ENCODE measurements around the gene MIEF1. TPM values are rescaled to one million over a fixed set of nuclear protein-coding genes. Genes with fewer than 3 reads are reported as not detected.
A peak's percentile ranks its signal among the peaks of the same experiment; 100 is the strongest.

The MIEF1 gene
- total RNA-seq, 6 experiments from 2014 or later, result 26.4 to 32.8 (median 28.7) TPM

GRCh38 chr22:39469326-39469680 is 32.8 kb upstream of the MIEF1 start:
- Mint-ChIP-seq H3K27me3 (ENCODE audit: insufficient read depth) (peaks cover 14% of the 10 kb centered on the region), H3K9me3 (no peaks in the 10 kb centered on the region), H3K36me3 (ENCODE audit: low read depth) (no peaks in the 10 kb centered on the region), H3K27ac (no peak overlapping the region), H3K4me3 (no peak overlapping the region), H3K4me1 (ENCODE audit: low read depth) (peaks cover 40% of the 10 kb centered on the region)
- no peak for TF ChIP-seq CTCF (IDR thresholded peaks at IDR 0.05)
- no peak for DNase-seq

- Mint-ChIP-seq H3K27me3 (ENCODE audit: insufficient read depth) (peaks cover 14% of the 10 kb centered on the region), H3K4me3 (no peak overlapping the region), H3K27ac (peak overlapping the region; percentile 25; the same call in 1 of the 2 replicates), H3K4me1 (ENCODE audit: low read depth) (peaks cover 45% of the 10 kb centered on the region), H3K9me3 (no peaks in the 10 kb centered on the region), H3K36me3 (ENCODE audit: low read depth) (no peaks in the 10 kb centered on the region)
- no peak for TF ChIP-seq CTCF (IDR thresholded peaks at IDR 0.05)
- DNase-seq, result no peak
These were observed 32.2 kb upstream of the MIEF1 start for GRCh38 chr22:39469681-39470450.

- H3K27ac Mint-ChIP-seq, result peak overlapping the region; percentile 25; the same call in 1 of the 2 replicates
- peaks cover 53% of the 10 kb centered on the region for H3K4me1 Mint-ChIP-seq (ENCODE audit: low read depth)
- DNase-seq, result no peak
- H3K27me3 Mint-ChIP-seq (ENCODE audit: insufficient read depth), result peaks cover 14% of the 10 kb centered on the region
- no peaks in the 10 kb centered on the region for H3K36me3 Mint-ChIP-seq (ENCODE audit: low read depth)
- no peaks in the 10 kb centered on the region for H3K9me3 Mint-ChIP-seq
- no peak for TF ChIP-seq CTCF (IDR thresholded peaks at IDR 0.05)
- H3K4me3 Mint-ChIP-seq, result no peak overlapping the region
These were observed 31.4 kb upstream of the MIEF1 start for GRCh38 chr22:39470451-39471291.

GRCh38 chr22:39471381-39472141 is 30.5 kb upstream of the MIEF1 start:
- no peaks in the 10 kb centered on the region for H3K36me3 Mint-ChIP-seq (ENCODE audit: low read depth)
- peaks cover 56% of the 10 kb centered on the region for H3K4me1 Mint-ChIP-seq (ENCODE audit: low read depth)
- peak; percentile 23 for DNase-seq
- TF ChIP-seq CTCF (IDR thresholded peaks at IDR 0.05), result no peak
- H3K4me3 Mint-ChIP-seq, result peak overlapping the region; percentile 30; the same call in 1 of the 2 replicates
- H3K27me3 Mint-ChIP-seq (ENCODE audit: insufficient read depth), result peaks cover 13% of the 10 kb centered on the region
- peak overlapping the region; percentile 10; the same call in 1 of the 2 replicates for H3K27ac Mint-ChIP-seq
- H3K9me3 Mint-ChIP-seq, result no peaks in the 10 kb centered on the region
